GM12873 (cell line): ENCODE data around the gene PTPN22.
A peak's percentile ranks its signal among the peaks of the same experiment; 100 is the strongest.

Experiments used
- CTCF ChIP-seq: IDR thresholded peaks from 2 replicates; pipeline ENCODE4 v1.5.1; 2012; ENCODE audit warnings: low read depth, mild to moderate bottlenecking, moderate library complexity, low read length, control low read depth; ENCODE audit not compliant: insufficient read depth; ENCODE audit errors: missing control alignments

Gene PTPN22

GRCh38 chr1:113813218-113813617 is 58.3 kb downstream of the PTPN22 start:
- no peak for TF ChIP-seq CTCF

GRCh38 chr1:113812661-113813135 is 58.8 kb downstream of the PTPN22 start:
- TF ChIP-seq CTCF: no peak

- TF ChIP-seq CTCF: peak; percentile 15
Observed at GRCh38 chr1:113811888-113812660, 59.4 kb downstream of the PTPN22 start, which contains the start of gene RSBN1. TSS of gene RSBN1 (minus strand) at chr1:113812476. CDS start at chr1:113812412, 64 bp downstream.

- no peak for TF ChIP-seq CTCF
Observed at GRCh38 chr1:113811156-113811887, 60.2 kb downstream of the PTPN22 start.

- TF ChIP-seq CTCF: no peak
Observed at GRCh38 chr1:113809670-113810602, 61.6 kb downstream of the PTPN22 start.

GRCh38 chr1:113808450-113809195 is 62.9 kb downstream of the PTPN22 start:
- no peak for TF ChIP-seq CTCF
